Parathyroid adenoma (tissue), 2 donors: ENCODE results near the gene FFAR1.

Experiments used
- H2AFZ ChIP-seq: fragments of 300-600 bp; sonication (generic); one replicate; pipeline ENCODE4 v1.7.0; 2017; ENCODE audit warnings: antibody characterized with exemption, mild to moderate bottlenecking
- H3K27ac ChIP-seq: fragments of 300-600 bp; sonication (generic); one replicate; pipeline ENCODE4 v1.7.0; 2017
- H3K27me3 ChIP-seq: fragments of 300-600 bp; sonication (generic); one replicate; pipeline ENCODE4 v1.7.0; 2017; ENCODE audit warnings: low read length; ENCODE audit not compliant: control insufficient read depth, insufficient read depth
- H3K36me3 ChIP-seq: fragments of 300-600 bp; sonication (generic); one replicate; pipeline ENCODE4 v1.7.0; 2017; ENCODE audit warnings: low read length; ENCODE audit not compliant: control insufficient read depth, insufficient read depth
- H3K4me1 ChIP-seq: fragments of 300-600 bp; sonication (generic); one replicate; pipeline ENCODE4 v1.7.0; 2017; ENCODE audit warnings: control low read depth
- H3K4me2 ChIP-seq: fragments of 300-600 bp; sonication (generic); one replicate; pipeline ENCODE4 v1.7.0; 2017; ENCODE audit warnings: low read length
- H3K4me3 ChIP-seq: fragments of 300-600 bp; sonication (generic); one replicate; pipeline ENCODE4 v1.7.0; 2017; ENCODE audit warnings: low read depth, low read length
- H3K79me2 ChIP-seq: fragments of 300-600 bp; sonication (generic); one replicate; pipeline ENCODE4 v1.7.0; 2017; ENCODE audit warnings: control low read depth
- H3K9ac ChIP-seq: fragments of 300-600 bp; sonication (generic); one replicate; pipeline ENCODE4 v1.7.0; 2017; ENCODE audit warnings: mild to moderate bottlenecking
- H3K9me3 ChIP-seq: fragments of 300-600 bp; sonication (generic); one replicate; pipeline ENCODE4 v1.7.0; 2017; ENCODE audit warnings: low read length; ENCODE audit not compliant: control insufficient read depth
- CTCF ChIP-seq: fragments of 300-600 bp; sonication (generic); IDR thresholded peaks from one replicate; pipeline ENCODE4 v1.7.0; 2017; ENCODE audit warnings: antibody characterized with exemption, mild to moderate bottlenecking
- donor health status: primary hyperparathyroidism.

FFAR1 gene

GRCh38 chr19:35300339-35300649 lies 47.4 kb upstream of the FFAR1 start:
- no peak overlapping the region for H2AFZ ChIP-seq
- no peaks in the 10 kb centered on the region for H3K4me1 ChIP-seq
- no peaks in the 10 kb centered on the region for H3K9me3 ChIP-seq
- no peaks in the 10 kb centered on the region for H3K27me3 ChIP-seq
- no peak overlapping the region for H3K9ac ChIP-seq
- H3K36me3 ChIP-seq = no peaks in the 10 kb centered on the region
- no peak overlapping the region for H3K4me3 ChIP-seq
- TF ChIP-seq CTCF = no peak
- no peak overlapping the region for H3K27ac ChIP-seq
- no peak overlapping the region for H3K4me2 ChIP-seq
- no peaks in the 10 kb centered on the region for H3K79me2 ChIP-seq

DNA sequence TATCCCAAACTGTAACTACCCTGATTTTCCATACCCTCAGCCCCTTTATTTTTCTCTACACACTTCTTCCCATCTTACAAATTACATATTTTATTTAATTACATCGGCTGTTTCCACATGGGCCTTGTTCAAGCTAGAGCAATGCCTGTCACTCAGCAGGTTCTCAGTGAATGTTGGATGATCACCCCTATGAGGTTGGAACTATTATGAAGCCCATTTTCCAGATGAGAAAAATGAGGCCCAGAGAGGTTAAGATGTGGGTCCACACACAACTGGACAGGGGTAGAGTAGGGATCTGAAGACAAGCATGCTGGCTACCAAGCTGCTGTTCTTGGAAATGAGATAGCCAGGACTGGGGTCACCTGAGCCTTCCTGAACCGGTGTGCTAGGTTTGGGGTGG lies 45.7 kb upstream of the FFAR1 start:
- H2AFZ ChIP-seq = no peak overlapping the region
- H3K27me3 ChIP-seq = no peaks in the 10 kb centered on the region
- H3K79me2 ChIP-seq = no peaks in the 10 kb centered on the region
- no peaks in the 10 kb centered on the region for H3K9me3 ChIP-seq
- no peak overlapping the region for H3K27ac ChIP-seq
- H3K9ac ChIP-seq = no peak overlapping the region
- no peak for TF ChIP-seq CTCF
- no peak overlapping the region for H3K4me3 ChIP-seq
- no peaks in the 10 kb centered on the region for H3K36me3 ChIP-seq
- H3K4me1 ChIP-seq = no peaks in the 10 kb centered on the region
- no peak overlapping the region for H3K4me2 ChIP-seq

DNA sequence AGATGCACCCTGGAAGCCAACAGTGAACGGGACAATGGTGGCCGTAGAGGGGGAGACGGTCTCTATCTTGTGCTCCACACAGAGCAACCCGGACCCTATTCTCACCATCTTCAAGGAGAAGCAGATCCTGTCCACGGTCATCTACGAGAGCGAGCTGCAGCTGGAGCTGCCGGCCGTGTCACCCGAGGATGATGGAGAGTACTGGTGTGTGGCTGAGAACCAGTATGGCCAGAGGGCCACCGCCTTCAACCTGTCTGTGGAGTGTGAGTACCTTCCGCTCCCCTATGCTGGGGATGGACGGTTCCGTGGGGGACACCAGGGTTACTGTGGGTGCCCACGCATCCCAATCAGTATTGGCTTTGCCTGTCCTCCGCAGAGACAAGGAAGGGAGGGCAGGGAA lies 45.3 kb upstream of the FFAR1 start:
- Histone ChIP-seq H3K4me2 (no peak overlapping the region), H3K79me2 (no peaks in the 10 kb centered on the region), H3K4me3 (no peak overlapping the region), H2AFZ (no peak overlapping the region), H3K9ac (no peak overlapping the region), H3K27ac (no peak overlapping the region), H3K9me3 (no peaks in the 10 kb centered on the region), H3K4me1 (no peaks in the 10 kb centered on the region), H3K27me3 (no peaks in the 10 kb centered on the region), H3K36me3 (no peaks in the 10 kb centered on the region)
- TF ChIP-seq CTCF = no peak

DNA sequence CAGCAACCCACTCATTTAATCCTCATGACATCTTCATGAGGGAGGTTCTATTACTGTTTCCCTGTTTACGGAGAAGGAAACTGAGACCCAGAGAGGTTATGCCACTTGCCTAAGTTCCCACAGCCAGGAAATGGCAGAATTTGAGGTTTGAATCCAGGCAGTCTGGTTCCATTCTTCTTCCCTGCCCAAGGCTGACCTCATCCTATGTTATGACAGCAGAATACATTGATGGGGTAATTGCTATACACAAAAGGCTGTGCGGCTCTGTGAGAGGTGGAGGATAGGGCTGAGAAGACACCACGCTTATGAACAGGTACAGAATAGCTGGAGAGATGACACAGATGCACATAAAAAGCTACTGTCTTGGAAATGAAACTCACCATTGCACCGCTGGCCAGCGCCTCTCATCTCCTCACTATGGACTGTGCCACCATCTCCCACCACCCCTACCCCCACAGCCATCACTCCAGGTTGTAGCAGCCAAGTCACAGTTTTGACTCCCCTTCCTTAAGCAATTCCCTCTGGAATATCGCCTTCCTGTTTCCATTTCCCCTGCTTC lies 44.3 kb upstream of the FFAR1 start:
- TF ChIP-seq CTCF = no peak
- Histone ChIP-seq H3K36me3 (no peaks in the 10 kb centered on the region), H3K9me3 (no peaks in the 10 kb centered on the region)

GRCh38 chr19:35304036-35304435 lies 43.7 kb upstream of the FFAR1 start:
- TF ChIP-seq CTCF = no peak
- H3K27me3 ChIP-seq = no peaks in the 10 kb centered on the region
- no peaks in the 10 kb centered on the region for H3K79me2 ChIP-seq
- H3K9ac ChIP-seq = no peak overlapping the region
- H3K9me3 ChIP-seq = no peaks in the 10 kb centered on the region
- no peaks in the 10 kb centered on the region for H3K36me3 ChIP-seq
- H3K4me2 ChIP-seq = no peak overlapping the region
- H3K4me1 ChIP-seq = no peaks in the 10 kb centered on the region
- H3K4me3 ChIP-seq = no peak overlapping the region
- H2AFZ ChIP-seq = no peak overlapping the region
- H3K27ac ChIP-seq = no peak overlapping the region

More for the DNA sequence above, 44.3 kb upstream of the FFAR1 start:
- H2AFZ ChIP-seq = no peak overlapping the region
- H3K9ac ChIP-seq = no peak overlapping the region
- no peaks in the 10 kb centered on the region for H3K4me1 ChIP-seq
- H3K4me3 ChIP-seq = no peak overlapping the region
- no peaks in the 10 kb centered on the region for H3K79me2 ChIP-seq
- H3K27ac ChIP-seq = no peak overlapping the region
- H3K4me2 ChIP-seq = no peak overlapping the region
- no peaks in the 10 kb centered on the region for H3K27me3 ChIP-seq
